ENCODE measurements around the gene RNF150. TPM values are rescaled to one million over a fixed set of nuclear protein-coding genes. Genes with fewer than 3 reads are reported as not detected.

RNF150 gene
- total and polyA plus RNA-seq, 2 of the 8 experiments (the other 6 are each of a cell fraction or from before 2014, with no cell fraction given): 3.4 to 4.8 TPM

DNA sequence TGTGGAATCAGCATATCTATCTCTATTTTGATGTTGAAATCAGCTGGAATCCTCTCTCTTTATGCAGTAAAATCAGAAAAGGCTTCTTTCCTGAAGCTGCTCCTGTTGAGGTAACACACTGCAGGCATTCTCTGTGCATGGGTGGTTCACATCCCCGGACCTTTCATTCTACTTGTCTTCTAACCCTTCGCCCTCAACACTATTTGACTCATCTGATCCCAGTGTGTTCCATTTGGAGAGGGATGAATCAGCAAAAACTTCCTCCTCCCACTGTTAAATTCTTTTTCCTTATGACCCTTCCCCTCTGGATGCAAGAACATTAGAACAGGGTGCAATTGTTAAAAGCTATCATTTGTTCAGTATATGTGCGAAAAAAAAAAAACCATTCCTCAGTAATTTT lies 67.4 kb downstream of the RNF150 start:
- Histone ChIP-seq H3K18ac (ENCODE audit: extremely low read depth, low read length) (no peak overlapping the region), H3K27me3 (replicated peaks in 1 of 4; ENCODE audit: control insufficient read depth in 3 of 4, extremely low read depth in 1 of 4, insufficient read depth in 3 of 4, low read length in 3 of 4) (no peaks in the 10 kb centered on the region), H3K23ac (ENCODE audit: insufficient read length) (no peak overlapping the region), H3K56ac (replicated peaks; ENCODE audit: insufficient read length, low read depth, low read length) (no peak overlapping the region), H2BK120ac (replicated peaks; ENCODE audit: low read depth, low read length) (no peak overlapping the region), H3K4me2 (ENCODE audit: insufficient read depth in 1 of 2, low read depth in 2 of 2, low read length in 2 of 2) (no peak overlapping the region), H3K4me3 (ENCODE audit: extremely low read depth in 1 of 4, insufficient read depth in 2 of 4, low read depth in 3 of 4, low read length in 4 of 4) (no peak overlapping the region), H4K8ac (ENCODE audit: extremely low read depth, insufficient read depth, low read length) (no peak overlapping the region), H2AK5ac (ENCODE audit: low read depth, low read length) (no peak overlapping the region), H4K20me1 (replicated peaks in 1 of 2; ENCODE audit: control insufficient read depth in 1 of 2, insufficient read depth in 2 of 2, low read length in 2 of 2) (no peaks in the 10 kb centered on the region), H2BK20ac (ENCODE audit: low read length) (no peak overlapping the region), H3K23me2 (ENCODE audit: low read depth, low read length) (no peaks in the 10 kb centered on the region), H3K9ac (replicated peaks in 1 of 4; ENCODE audit: extremely low read depth in 1 of 4, low read depth in 3 of 4, low read length in 3 of 4) (no peak overlapping the region), H3K4ac (replicated peaks; ENCODE audit: insufficient read length, low read depth, low read length) (no peak overlapping the region), H3K4me1 (replicated peaks in 1 of 4; ENCODE audit: control insufficient read depth in 3 of 4, insufficient read depth in 4 of 4, low read length in 3 of 4) (no peaks in the 10 kb centered on the region), H4K5ac (ENCODE audit: insufficient read length, low read depth, low read length) (no peak overlapping the region), H3K79me1 (ENCODE audit: low read depth, low read length) (no peaks in the 10 kb centered on the region), H2AFZ (ENCODE audit: low read length) (no peak overlapping the region), H3K14ac (ENCODE audit: insufficient read length) (no peak overlapping the region), H2BK12ac (ENCODE audit: low read depth, low read length) (no peak overlapping the region), H2BK15ac (ENCODE audit: low read length) (no peak overlapping the region), H3K9me3 (ENCODE audit: insufficient read depth in 2 of 2, low read depth in 1 of 2, low read length in 1 of 2) (no peaks in the 10 kb centered on the region), H3K27ac (ENCODE audit: low read depth, low read length) (no peak overlapping the region), H3K79me2 (ENCODE audit: control insufficient read depth in 1 of 2, insufficient read depth in 2 of 2, low read length in 2 of 2) (no peaks in the 10 kb centered on the region), H3K36me3 (ENCODE audit: control insufficient read depth in 2 of 4, insufficient read depth in 4 of 4, low read length in 3 of 4) (no peaks in the 10 kb centered on the region), H4K91ac (replicated peaks; ENCODE audit: insufficient read length, low read length) (no peak overlapping the region), H2BK5ac (ENCODE audit: low read depth, low read length) (no peak overlapping the region)
- FAIRE-seq (no peak), DNase-seq (ENCODE audit: low read depth in 1 of 2, low spot score in 2 of 2) (no peak)
- WGBS, 2 experiments (ENCODE audit: extremely low coverage in 1 of 2, insufficient coverage in 1 of 2, insufficient read length in 1 of 2, insufficient replicate concordance in 2 of 2, low coverage in 1 of 2, low lambda C conversion rate in 2 of 2, missing lambda C conversion rate in 1 of 2): 96% methylated on average over 3 of the region's 3 CpGs; no CpG with 5 or more reads in 1 of the 2 experiments
- ChIA-PET POLR2A (ENCODE audit: partially characterized antibody) (interaction anchor here (1.6 kb wide), 1 partner anchor 9 kb away, joined by 5 read pairs; no protein-coding TSS in a partner anchor), CTCF (ENCODE audit: partially characterized antibody) (interaction anchor here (0.6 to 0.8 kb wide), 2 partner anchors 9 to 313 kb away, joined by 3 read pairs; no protein-coding TSS in a partner anchor)
- TF ChIP-seq ZNF274 (IDR thresholded peaks at IDR 0.05; ENCODE audit: borderline replicate concordance, extremely low read depth, low read length) (no peak), NRF1 (IDR thresholded peaks at IDR 0.05; ENCODE audit: low read depth, low read length) (no peak), CBX5 (IDR thresholded peaks at IDR 0.05; ENCODE audit: low read depth, low read length) (no peak)

Data from H1 (cell line).